T-helper 17 cell (primary cell): ENCODE measurements around the gene MDM4. TPM values are rescaled to one million over a fixed set of nuclear protein-coding genes. Genes with fewer than 3 reads are reported as not detected.

Experiments used
- ATAC-seq: fragments of 150-1000 bp; cut with Tn5 transposase; 2 replicates; pipeline ENCODE4 v1.10.0; 2021; ENCODE audit warnings: mild to moderate bottlenecking, moderate library complexity
- DNase-seq, 3 donors: peaks; one replicate each; pipeline versions ENCODE4 v3.0.0 to v3.0.0-alpha.2; 2020 to 2021
- H3K9me3 ChIP-seq: one replicate; pipeline ENCODE4 v1.7.0; 2013; ENCODE audit warnings: low read length, mild to moderate bottlenecking; ENCODE audit not compliant: control insufficient read depth, poor library complexity, severe bottlenecking
- H3K27ac Mint-ChIP-seq: one replicate; pipeline ENCODE4 v1.8.0; 2022; ENCODE audit warnings: mild to moderate bottlenecking, moderate library complexity, mixed read lengths
- H3K27me3 Mint-ChIP-seq: one replicate; pipeline ENCODE4 v1.8.0; 2022; ENCODE audit warnings: mixed read lengths
- H3K36me3 Mint-ChIP-seq: one replicate; pipeline ENCODE4 v1.8.0; 2022; ENCODE audit warnings: low read depth, mixed read lengths
- H3K4me1 Mint-ChIP-seq: one replicate; pipeline ENCODE4 v1.8.0; 2022; ENCODE audit warnings: mild to moderate bottlenecking, mixed read lengths
- H3K4me3 Mint-ChIP-seq: one replicate; pipeline ENCODE4 v1.8.0; 2022; ENCODE audit warnings: mild to moderate bottlenecking, moderate library complexity, mixed read lengths
- total RNA-seq, 4 donors: library from RNA in 2 of 4; stranded (reverse) in 2 of 4; gene quantifications; one replicate each; pipeline ENCODE4 v1.2.3 and lab custom pipeline; 2022 to 2026

Gene MDM4
- 100 to 1,000 TPM; 205 to 225 TPM for total RNA-seq
- total RNA-seq (lab: John Stamatoyannopoulos, UW) = 157 to 255 reads per million in 2 donors

- Mint-ChIP-seq H3K27me3 (no peaks in the 10 kb centered on the region), H3K27ac (no peak within 1 kb of the TSS), H3K36me3 (peaks cover 4% of the 10 kb centered on the region), H3K4me3 (no peak within 1 kb of the TSS), H3K4me1 (peaks cover 40% of the 10 kb centered on the region)
- DNase-seq = peak; percentile 75 to 87 (median 83)
- ATAC-seq = peak; percentile 77
- no peaks in the 10 kb centered on the region for H3K9me3 ChIP-seq
Observed at GRCh38 chr1:204516180-204516879, at the start of gene MDM4. Gene MDM4 (plus strand): TSS chr1:204516406. CDS start chr1:204525519, 9,113 bp downstream.

- Mint-ChIP-seq H3K27me3 (no peaks in the 10 kb centered on the region), H3K4me3 (no peak overlapping the region), H3K27ac (peak overlapping the region; percentile 96), H3K36me3 (peaks cover 3% of the 10 kb centered on the region), H3K4me1 (peaks cover 37% of the 10 kb centered on the region)
- ATAC-seq = no peak
- no peak for DNase-seq
- H3K9me3 ChIP-seq = no peaks in the 10 kb centered on the region
Observed at GRCh38 chr1:204466416-204467405, 49.5 kb upstream of the MDM4 start.

GRCh38 chr1:204468206-204468605, 48.0 kb upstream of the MDM4 start:
- H3K4me3 Mint-ChIP-seq = no peak overlapping the region
- ATAC-seq (no peak), DNase-seq (no peak)
- H3K4me1 Mint-ChIP-seq = peaks cover 26% of the 10 kb centered on the region
- H3K27me3 Mint-ChIP-seq = no peaks in the 10 kb centered on the region
- H3K27ac Mint-ChIP-seq = peak overlapping the region; percentile 43
- no peaks in the 10 kb centered on the region for H3K9me3 ChIP-seq
- peaks cover 3% of the 10 kb centered on the region for H3K36me3 Mint-ChIP-seq

GRCh38 chr1:204468766-204469302, 47.4 kb upstream of the MDM4 start:
- peaks cover 3% of the 10 kb centered on the region for H3K36me3 Mint-ChIP-seq
- peaks cover 26% of the 10 kb centered on the region for H3K4me1 Mint-ChIP-seq
- no peaks in the 10 kb centered on the region for H3K9me3 ChIP-seq
- DNase-seq (no peak), ATAC-seq (no peak)
- H3K27me3 Mint-ChIP-seq = no peaks in the 10 kb centered on the region
- no peak overlapping the region for H3K27ac Mint-ChIP-seq
- H3K4me3 Mint-ChIP-seq = no peak overlapping the region

GRCh38 chr1:204469304-204469703, 46.9 kb upstream of the MDM4 start:
- Mint-ChIP-seq H3K4me3 (no peak overlapping the region), H3K27me3 (no peaks in the 10 kb centered on the region), H3K4me1 (peaks cover 23% of the 10 kb centered on the region), H3K36me3 (peaks cover 3% of the 10 kb centered on the region), H3K27ac (peak overlapping the region; percentile 53)
- ATAC-seq (no peak), DNase-seq (no peak)
- no peaks in the 10 kb centered on the region for H3K9me3 ChIP-seq

GRCh38 chr1:204471687-204472086, 44.5 kb upstream of the MDM4 start:
- Mint-ChIP-seq H3K27ac (no peak overlapping the region), H3K27me3 (no peaks in the 10 kb centered on the region), H3K4me3 (no peak overlapping the region), H3K4me1 (peaks cover 31% of the 10 kb centered on the region), H3K36me3 (peaks cover 7% of the 10 kb centered on the region)
- DNase-seq (no peak), ATAC-seq (no peak)
- no peaks in the 10 kb centered on the region for H3K9me3 ChIP-seq

- peak overlapping the region; percentile 71 for H3K27ac Mint-ChIP-seq
- H3K9me3 ChIP-seq = no peaks in the 10 kb centered on the region
- ATAC-seq (no peak), DNase-seq (no peak)
- no peak overlapping the region for H3K4me3 Mint-ChIP-seq
- H3K4me1 Mint-ChIP-seq = peaks cover 40% of the 10 kb centered on the region
- H3K36me3 Mint-ChIP-seq = peaks cover 7% of the 10 kb centered on the region
- no peaks in the 10 kb centered on the region for H3K27me3 Mint-ChIP-seq
Observed at GRCh38 chr1:204472660-204473059, 43.5 kb upstream of the MDM4 start.

- H3K9me3 ChIP-seq = no peaks in the 10 kb centered on the region
- H3K4me1 Mint-ChIP-seq = peaks cover 44% of the 10 kb centered on the region
- peak overlapping the region; percentile 71 for H3K27ac Mint-ChIP-seq
- H3K27me3 Mint-ChIP-seq = no peaks in the 10 kb centered on the region
- no peak for DNase-seq
- no peak overlapping the region for H3K4me3 Mint-ChIP-seq
- H3K36me3 Mint-ChIP-seq = peaks cover 5% of the 10 kb centered on the region
- ATAC-seq = no peak
Observed at GRCh38 chr1:204473400-204473965, 42.7 kb upstream of the MDM4 start.

GRCh38 chr1:204475656-204476432, 40.4 kb upstream of the MDM4 start:
- no peak for ATAC-seq
- Mint-ChIP-seq H3K27me3 (no peaks in the 10 kb centered on the region), H3K27ac (peak overlapping the region; percentile 54), H3K36me3 (peaks cover 7% of the 10 kb centered on the region), H3K4me1 (peaks cover 62% of the 10 kb centered on the region), H3K4me3 (peak overlapping the region; percentile 31)
- no peak for DNase-seq
- H3K9me3 ChIP-seq = no peaks in the 10 kb centered on the region

- ATAC-seq (no peak), DNase-seq (no peak)
- H3K4me1 Mint-ChIP-seq = peaks cover 68% of the 10 kb centered on the region
- H3K27ac Mint-ChIP-seq = peak overlapping the region; percentile 54
- no peaks in the 10 kb centered on the region for H3K27me3 Mint-ChIP-seq
- no peaks in the 10 kb centered on the region for H3K9me3 ChIP-seq
- no peak overlapping the region for H3K4me3 Mint-ChIP-seq
- peaks cover 7% of the 10 kb centered on the region for H3K36me3 Mint-ChIP-seq
Observed at GRCh38 chr1:204476563-204476962, 39.6 kb upstream of the MDM4 start.

GRCh38 chr1:204477036-204477740, 39.0 kb upstream of the MDM4 start:
- peaks cover 70% of the 10 kb centered on the region for H3K4me1 Mint-ChIP-seq
- H3K27ac Mint-ChIP-seq = peak overlapping the region; percentile 92
- no peak for DNase-seq
- no peaks in the 10 kb centered on the region for H3K9me3 ChIP-seq
- peak overlapping the region; percentile 63 for H3K4me3 Mint-ChIP-seq
- H3K36me3 Mint-ChIP-seq = peaks cover 7% of the 10 kb centered on the region
- ATAC-seq = no peak
- H3K27me3 Mint-ChIP-seq = no peaks in the 10 kb centered on the region
